Lower leg skin (tissue), 3 donors: ENCODE results near the gene PCDH9.

Source experiments
- POLR2A ChIP-seq, 2 donors: fragments of 450-650 bp; IDR thresholded peaks; one replicate each; pipeline ENCODE4 v1.6.1; 2016 to 2017; ENCODE audit warnings: antibody characterized with exemption in 2 of 2, mild to moderate bottlenecking in 1 of 2, moderate library complexity in 1 of 2
- TF ChIP-seq, protein P1 (sequence below), 3 donors: fragments of 450-650 bp; IDR thresholded peaks; one replicate each; pipeline ENCODE4 v1.5.1; 2016; ENCODE audit warnings: antibody characterized with exemption in 3 of 3, mild to moderate bottlenecking in 3 of 3, moderate library complexity in 2 of 3

DNA sequence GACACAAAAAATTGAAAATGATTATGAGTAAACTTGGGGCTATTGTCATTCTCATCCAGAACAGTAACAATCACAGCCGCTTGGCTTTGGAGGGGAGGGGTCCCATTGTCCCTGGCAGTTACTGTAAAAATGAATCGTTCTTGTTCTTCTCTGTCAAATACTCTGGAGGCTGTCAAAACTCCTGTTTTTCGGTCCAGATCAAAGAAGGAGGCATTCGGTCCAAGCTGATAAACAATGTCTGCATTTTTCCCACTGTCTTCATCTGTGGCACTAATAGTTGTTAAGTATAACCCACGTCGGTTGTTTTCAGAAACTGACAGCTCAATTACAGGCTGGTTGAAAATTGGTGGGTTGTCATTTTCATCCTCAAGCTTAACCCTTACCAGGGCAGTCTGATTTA lies 3.4 kb downstream of the PCDH9 start:
- TF ChIP-seq, protein P1, sequence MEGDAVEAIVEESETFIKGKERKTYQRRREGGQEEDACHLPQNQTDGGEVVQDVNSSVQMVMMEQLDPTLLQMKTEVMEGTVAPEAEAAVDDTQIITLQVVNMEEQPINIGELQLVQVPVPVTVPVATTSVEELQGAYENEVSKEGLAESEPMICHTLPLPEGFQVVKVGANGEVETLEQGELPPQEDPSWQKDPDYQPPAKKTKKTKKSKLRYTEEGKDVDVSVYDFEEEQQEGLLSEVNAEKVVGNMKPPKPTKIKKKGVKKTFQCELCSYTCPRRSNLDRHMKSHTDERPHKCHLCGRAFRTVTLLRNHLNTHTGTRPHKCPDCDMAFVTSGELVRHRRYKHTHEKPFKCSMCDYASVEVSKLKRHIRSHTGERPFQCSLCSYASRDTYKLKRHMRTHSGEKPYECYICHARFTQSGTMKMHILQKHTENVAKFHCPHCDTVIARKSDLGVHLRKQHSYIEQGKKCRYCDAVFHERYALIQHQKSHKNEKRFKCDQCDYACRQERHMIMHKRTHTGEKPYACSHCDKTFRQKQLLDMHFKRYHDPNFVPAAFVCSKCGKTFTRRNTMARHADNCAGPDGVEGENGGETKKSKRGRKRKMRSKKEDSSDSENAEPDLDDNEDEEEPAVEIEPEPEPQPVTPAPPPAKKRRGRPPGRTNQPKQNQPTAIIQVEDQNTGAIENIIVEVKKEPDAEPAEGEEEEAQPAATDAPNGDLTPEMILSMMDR (IDR thresholded peaks at IDR 0.05), result no peak
- TF ChIP-seq POLR2A (IDR thresholded peaks at IDR 0.05), result no peak
